Measurements from ENCODE around the gene OR4C11. TPM values are rescaled to one million over a fixed set of nuclear protein-coding genes. Genes with fewer than 3 reads are reported as not detected.

Gene OR4C11
- total RNA-seq = not detected in 2 replicates

DNA sequence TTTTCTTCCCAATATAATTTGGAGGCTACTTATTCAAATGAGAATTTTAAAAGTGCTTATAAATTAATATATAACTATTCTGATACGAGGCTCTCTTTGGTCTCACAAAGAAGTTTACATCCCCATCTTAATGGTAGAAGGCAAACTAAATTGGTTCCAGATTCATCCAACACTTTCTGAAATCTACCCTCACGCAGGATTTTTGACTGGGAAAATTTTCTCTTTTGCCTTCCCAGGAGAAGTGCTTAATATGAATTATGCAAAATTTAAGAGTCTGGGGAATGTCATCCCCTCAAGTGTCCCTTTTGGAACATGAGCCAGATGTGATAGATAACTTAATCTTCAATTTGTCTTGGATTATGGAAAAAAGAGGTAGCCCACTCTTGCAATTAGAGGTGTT is at the start of gene OR4C11:
Gene OR4C11, minus strand, starts transcription at position 101 of the 400 bp plus-strand sequence. CDS start 3,272 bp downstream, outside the sequence.

GRCh38 chr11:55648027-55648426 is 40.6 kb upstream of the OR4C11 start, which contains the start of gene OR4S2:
Gene OR4S2, plus strand, starts transcription at chr11:55648327. Its CDS starts 2,577 bp downstream, at chr11:55650904.

DNA sequence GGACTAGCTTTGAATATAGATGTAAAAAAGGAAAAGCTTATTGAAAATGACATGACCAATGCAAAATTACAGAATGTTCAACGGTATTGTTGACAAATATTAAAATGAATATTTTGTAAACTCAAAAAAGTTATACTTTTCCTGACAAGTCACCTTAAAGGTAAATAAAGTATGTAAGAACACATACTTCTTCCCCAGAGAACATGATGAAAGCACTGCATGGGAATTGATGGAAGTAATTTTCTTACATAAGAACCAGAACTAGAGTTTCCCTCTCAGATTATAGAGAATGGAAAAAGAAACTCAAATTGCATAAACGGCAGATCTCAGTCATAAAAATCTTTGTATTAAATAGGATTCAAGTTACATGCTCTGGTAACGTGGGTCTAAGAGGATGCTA is 27.4 kb upstream of the OR4C11 start, which contains the start of gene OR4P4:
Gene OR4P4, plus strand, starts transcription at position 301 of the 400 bp plus-strand sequence.

DNA sequence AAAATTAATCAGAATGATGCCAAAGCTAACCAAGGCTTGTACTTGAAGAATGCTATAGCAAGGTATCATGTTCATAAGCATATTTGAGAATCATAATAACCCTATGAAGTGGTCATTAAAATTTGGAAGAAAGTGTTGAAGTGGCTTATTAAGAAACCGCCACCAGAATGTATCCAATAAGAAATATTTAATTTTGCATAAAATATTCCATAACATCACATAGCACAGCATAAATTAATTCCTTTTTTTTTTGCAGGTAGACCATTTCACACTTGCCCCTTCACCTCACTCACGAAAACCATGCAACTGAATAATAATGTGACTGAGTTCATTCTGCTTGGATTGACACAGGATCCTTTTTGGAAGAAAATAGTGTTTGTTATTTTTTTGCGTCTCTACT is 35.6 kb downstream of the OR4C11 start, which contains the start of gene OR4C16:
Gene OR4C16, plus strand, starts transcription at position 301 of the 400 bp plus-strand sequence. Its CDS starts 0 bp downstream, at position 301.

DNA sequence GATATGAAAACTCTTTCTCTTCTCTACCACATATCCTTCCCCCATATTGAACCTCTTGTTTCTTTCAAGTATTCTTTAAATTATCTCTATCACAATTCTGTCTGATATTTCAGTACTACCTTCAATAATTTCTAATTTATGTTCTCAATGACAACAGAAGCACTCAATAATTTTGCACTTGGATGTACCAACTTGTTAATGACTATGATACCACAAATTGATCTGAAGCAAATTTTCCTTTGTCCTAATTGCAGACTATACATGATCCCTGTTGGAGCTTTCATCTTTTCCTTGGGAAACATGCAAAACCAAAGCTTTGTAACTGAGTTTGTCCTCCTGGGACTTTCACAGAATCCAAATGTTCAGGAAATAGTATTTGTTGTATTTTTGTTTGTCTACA is 53.3 kb downstream of the OR4C11 start, which contains the start of gene OR4C15:
Gene OR4C15, plus strand, starts transcription at position 301 of the 400 bp plus-strand sequence. Its CDS starts 0 bp downstream, at position 301.

Other genes starting within 250 kb of the OR4C11 start
- not detected in 2 replicates for gene OR4A15, start 239.7 kb downstream of the OR4C11 start, total RNA-seq
- not detected in 2 replicates for gene OR4C15, start 53.2 kb downstream of the OR4C11 start, total RNA-seq
- gene OR4C16, start 35.5 kb downstream of the OR4C11 start, total RNA-seq = not detected in 2 replicates
- gene OR4P4, start 27.5 kb upstream of the OR4C11 start, total RNA-seq = not detected in 2 replicates
- gene OR4S2, start 40.7 kb upstream of the OR4C11 start, total RNA-seq = not detected in 2 replicates
- not detected in 2 replicates for gene OR4C6, start 54.6 kb upstream of the OR4C11 start, total RNA-seq
- gene OR5D13, start 165.8 kb upstream of the OR4C11 start, total RNA-seq = not detected in 2 replicates
- gene OR5D14, start 187.9 kb upstream of the OR4C11 start, total RNA-seq = not detected in 2 replicates
- gene OR5L1, start 203.7 kb upstream of the OR4C11 start, total RNA-seq = not detected in 2 replicates
- gene OR5D18, start 212.0 kb upstream of the OR4C11 start, total RNA-seq = not detected in 2 replicates
- not detected in 2 replicates for gene OR5L2, start 219.6 kb upstream of the OR4C11 start, total RNA-seq
- gene OR5D16, start 231.1 kb upstream of the OR4C11 start, total RNA-seq = not detected in 2 replicates